A549 treated with AZD2906 at 1 μM for 4 hours (cell line): ENCODE measurements around the gene USP17L25. TPM values are rescaled to one million over a fixed set of nuclear protein-coding genes. Genes with fewer than 3 reads are reported as not detected.

Source experiments
- total RNA-seq: library from RNA; stranded (reverse); fragments of 200-300 nt; extraction: Qiagen RNA extraction; gene quantifications from 5 replicates; pipeline ENCODE4 v1.2.3, GENCODE V29; 2022

The USP17L25 gene, protein sequence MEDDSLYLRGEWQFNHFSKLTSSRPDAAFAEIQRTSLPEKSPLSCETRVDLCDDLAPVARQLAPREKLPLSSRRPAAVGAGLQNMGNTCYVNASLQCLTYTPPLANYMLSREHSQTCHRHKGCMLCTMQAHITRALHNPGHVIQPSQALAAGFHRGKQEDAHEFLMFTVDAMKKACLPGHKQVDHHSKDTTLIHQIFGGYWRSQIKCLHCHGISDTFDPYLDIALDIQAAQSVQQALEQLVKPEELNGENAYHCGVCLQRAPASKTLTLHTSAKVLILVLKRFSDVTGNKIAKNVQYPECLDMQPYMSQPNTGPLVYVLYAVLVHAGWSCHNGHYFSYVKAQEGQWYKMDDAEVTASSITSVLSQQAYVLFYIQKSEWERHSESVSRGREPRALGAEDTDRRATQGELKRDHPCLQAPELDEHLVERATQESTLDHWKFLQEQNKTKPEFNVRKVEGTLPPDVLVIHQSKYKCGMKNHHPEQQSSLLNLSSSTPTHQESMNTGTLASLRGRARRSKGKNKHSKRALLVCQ
- not detected in 5 replicates for total RNA-seq

GRCh38 chr4:9329611-9330010 is at the start of gene USP17L25:
Gene USP17L25 (plus strand): TSS chr4:9329911. CDS start chr4:9329911, 0 bp downstream.

GRCh38 chr4:9324865-9325264 is 4.8 kb upstream of the USP17L25 start, which contains the start of gene USP17L24:
Gene USP17L24 (plus strand): TSS chr4:9325165. CDS start chr4:9325165, 0 bp downstream.

GRCh38 chr4:9334358-9334757 is 4.6 kb downstream of the USP17L25 start, which contains the start of gene USP17L26:
Gene USP17L26 (plus strand): TSS chr4:9334658. CDS start chr4:9334658, 0 bp downstream.

GRCh38 chr4:9339103-9339502 is 9.4 kb downstream of the USP17L25 start, which contains the start of gene USP17L5:
Gene USP17L5 (plus strand): TSS chr4:9339403. CDS start chr4:9339403, 0 bp downstream.

DNA sequence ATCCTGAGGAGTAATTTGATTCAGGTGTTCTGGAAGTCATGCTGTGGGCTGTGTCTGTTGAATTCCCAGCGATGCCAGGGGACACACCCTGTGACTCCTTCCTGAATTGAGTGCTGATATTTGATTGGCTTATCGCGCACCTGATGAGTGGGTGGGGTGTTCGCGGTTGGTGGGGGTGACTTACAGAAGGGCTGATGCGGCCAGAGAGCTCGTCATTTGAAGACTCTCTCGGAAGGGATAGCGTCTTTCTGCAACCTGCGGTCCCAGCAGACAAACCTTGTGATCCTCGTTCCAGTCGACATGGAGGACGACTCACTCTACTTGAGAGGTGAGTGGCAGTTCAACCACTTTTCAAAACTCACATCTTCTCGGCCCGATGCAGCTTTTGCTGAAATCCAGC is 14.1 kb downstream of the USP17L25 start, which contains the start of gene USP17L27:
Gene USP17L27 (plus strand): TSS at position 301 of the 400 bp plus-strand sequence. CDS start 0 bp downstream, at position 301.

GRCh38 chr4:9348593-9348992 is 18.9 kb downstream of the USP17L25 start, which contains the start of gene USP17L28:
Gene USP17L28 (plus strand): TSS chr4:9348893. CDS start chr4:9348893, 0 bp downstream.

GRCh38 chr4:9353338-9353737 is 23.6 kb downstream of the USP17L25 start, which contains the start of gene USP17L29:
Gene USP17L29 (plus strand): TSS chr4:9353638. CDS start chr4:9353638, 0 bp downstream.

GRCh38 chr4:9362829-9363228 is 33.1 kb downstream of the USP17L25 start, which contains the start of gene USP17L30:
Gene USP17L30 (plus strand): TSS chr4:9363129. CDS start chr4:9363129, 0 bp downstream.

Other genes starting within 250 kb of the USP17L25 start
- 0.02 to 0.06 TPM in 2 of 5 replicates, not detected in the others for gene FAM90A26, start 159.5 kb upstream of the USP17L25 start, total RNA-seq
- gene USP17L10, start 119.3 kb upstream of the USP17L25 start, total RNA-seq = not detected in 5 replicates
- not detected in 5 replicates for gene USP17L11, start 114.5 kb upstream of the USP17L25 start, total RNA-seq
- not detected in 5 replicates for gene USP17L12, start 109.8 kb upstream of the USP17L25 start, total RNA-seq
- gene USP17L13, start 105.0 kb upstream of the USP17L25 start, total RNA-seq = not detected in 5 replicates
- 0.03 TPM in 1 of 5 replicates, not detected in the others for gene USP17L15, start 95.5 kb upstream of the USP17L25 start, total RNA-seq
- gene USP17L17, start 86.0 kb upstream of the USP17L25 start, total RNA-seq = not detected in 5 replicates
- gene USP17L18, start 81.3 kb upstream of the USP17L25 start, total RNA-seq = not detected in 5 replicates
- not detected in 5 replicates for gene USP17L19, start 76.5 kb upstream of the USP17L25 start, total RNA-seq
- not detected in 5 replicates for gene USP17L20, start 71.8 kb upstream of the USP17L25 start, total RNA-seq
- not detected in 5 replicates for gene USP17L21, start 67.0 kb upstream of the USP17L25 start, total RNA-seq
- not detected in 5 replicates for gene USP17L22, start 62.3 kb upstream of the USP17L25 start, total RNA-seq
- not detected in 5 replicates for gene USP17L24, start 4.7 kb upstream of the USP17L25 start, total RNA-seq
- not detected in 5 replicates for gene USP17L26, start 4.7 kb downstream of the USP17L25 start, total RNA-seq
- gene USP17L5, start 9.5 kb downstream of the USP17L25 start, total RNA-seq = not detected in 5 replicates
- not detected in 5 replicates for gene USP17L27, start 14.2 kb downstream of the USP17L25 start, total RNA-seq
- gene USP17L28, start 19.0 kb downstream of the USP17L25 start, total RNA-seq = not detected in 5 replicates
- gene USP17L29, start 23.7 kb downstream of the USP17L25 start, total RNA-seq = not detected in 5 replicates
- gene USP17L30, start 33.2 kb downstream of the USP17L25 start, total RNA-seq = not detected in 5 replicates
- not detected in 5 replicates for gene DEFB131A, start 114.5 kb downstream of the USP17L25 start, total RNA-seq